Lung (tissue), 12 donors: Measurements from ENCODE around the gene DLG2. TPM values are rescaled to one million over a fixed set of nuclear protein-coding genes. Genes with fewer than 3 reads are reported as not detected.
A peak's percentile ranks its signal among the peaks of the same experiment; 100 is the strongest.

Source experiments
- ATAC-seq: fragments of 200-7000 bp; cut with Tn5 transposase; one replicate; pipeline ENCODE4 v1.9.1; 2020; ENCODE audit warnings: moderate number of reproducible peaks; ENCODE audit not compliant: insufficient read depth, low FRiP score
- DNase-seq, 3 donors: peaks; one replicate each; pipeline ENCODE4 v3.0.0-alpha.2; 2013 to 2017
- H3K27ac ChIP-seq, 2 donors: one replicate each; pipeline ENCODE4 v1.5.1; 2013; ENCODE audit warnings: mild to moderate bottlenecking in 2 of 2, moderate library complexity in 2 of 2, control low read depth in 1 of 2, inconsistent platforms in 1 of 2, low read depth in 1 of 2, low read length in 1 of 2
- H3K27me3 ChIP-seq, 3 donors: one replicate each; pipeline ENCODE4 v1.5.1; 2013; ENCODE audit warnings: low read length in 2 of 3; ENCODE audit not compliant: control insufficient read depth in 3 of 3, insufficient read depth in 3 of 3
- H3K36me3 ChIP-seq, 4 donors: one replicate each; pipeline ENCODE4 v1.5.1; 2013; ENCODE audit warnings: low read length in 4 of 4, mild to moderate bottlenecking in 1 of 4, moderate library complexity in 1 of 4; ENCODE audit not compliant: control insufficient read depth in 4 of 4, insufficient read depth in 4 of 4
- H3K4me1 ChIP-seq, 5 donors: one replicate each; pipeline ENCODE4 v1.5.1; 2013; ENCODE audit warnings: low read length in 5 of 5, mild to moderate bottlenecking in 2 of 5, moderate library complexity in 1 of 5; ENCODE audit not compliant: control insufficient read depth in 5 of 5, insufficient read depth in 5 of 5
- H3K4me3 ChIP-seq: one replicate; pipeline ENCODE4 v1.5.1; 2013; ENCODE audit warnings: mild to moderate bottlenecking, control low read depth, moderate library complexity
- H3K9ac ChIP-seq, 2 donors: one replicate each; pipeline ENCODE4 v1.5.1; 2013; ENCODE audit warnings: low read length in 2 of 2, control low read depth in 1 of 2; ENCODE audit not compliant: insufficient read depth in 1 of 2
- H3K9me3 ChIP-seq, 4 donors: one replicate each; pipeline ENCODE4 v1.5.1; 2013; ENCODE audit warnings: low read length in 3 of 4, mild to moderate bottlenecking in 1 of 4, moderate library complexity in 1 of 4; ENCODE audit not compliant: control insufficient read depth in 4 of 4, insufficient read depth in 3 of 4
- CTCF ChIP-seq: IDR thresholded peaks from 2 replicates; pipeline ENCODE4 v1.5.1; 2012; ENCODE audit warnings: mild to moderate bottlenecking; ENCODE audit errors: control extremely low read depth, extremely low read depth
- WGBS, 2 donors: extraction: QIAGEN DNeasy Blood & Tissue Kit; methylation state at CpG; one replicate each; pipeline ENCODE4 v1.1.7; 2013; 5-methylcytosine and 5-hydroxymethylcytosine counted together
- polyA plus RNA-seq, 2 donors: library from polyadenylated mRNA; stranded (reverse); fragments of 200-250 nt; gene quantifications; one replicate each; pipeline ENCODE4 v1.2.1, GENCODE V29; 2013
- total RNA-seq, 2 donors: library from RNA; depleted of rRNA in 1 of 2; stranded (reverse); fragments of >200 nt in 1 of 2; gene quantifications; one replicate each; pipeline ENCODE4 v1.2.1, GENCODE V29; 2014 to 2021
- donor health status: control.
- donor health status: control.
- donor health status: Bipolar disorder and iron deficiency.
- donor health status: healthy.
- donor health status: DM: yes; HTN: yes; CAD: no.

DLG2 gene
- total and polyA plus RNA-seq, 4 donors: 0.32 to 24.1 (median 5.4) TPM

GRCh38 chr11:83480251-83480650 lies 2146.9 kb downstream of the DLG2 start:
- H3K9ac ChIP-seq: no peak overlapping the region
- DNase-seq: no peak
- H3K4me1 ChIP-seq: peaks cover 0 to 9% (median 0%) of the 10 kb centered on the region in 5 donors
- no peaks in the 10 kb centered on the region for H3K27me3 ChIP-seq
- TF ChIP-seq CTCF: no peak
- ATAC-seq: no peak
- WGBS, 2 donors: 82 to 93% methylated on average over 8 of the region's 8 CpGs
- no peak overlapping the region for H3K27ac ChIP-seq
- H3K4me3 ChIP-seq: no peak overlapping the region
- no peaks in the 10 kb centered on the region for H3K36me3 ChIP-seq
- H3K9me3 ChIP-seq: peaks cover 0 to 1% (median 0%) of the 10 kb centered on the region in 4 donors

GRCh38 chr11:83477772-83478171 lies 2149.4 kb downstream of the DLG2 start:
- Histone ChIP-seq H3K27ac (no peak overlapping the region), H3K36me3 (no peaks in the 10 kb centered on the region), H3K4me3 (no peak overlapping the region), H3K9me3 (no peaks in the 10 kb centered on the region), H3K27me3 (no peaks in the 10 kb centered on the region), H3K9ac (no peak overlapping the region), H3K4me1 (peaks cover 0 to 12% (median 0%) of the 10 kb centered on the region in 5 donors)
- no peak for DNase-seq
- no peak for ATAC-seq
- TF ChIP-seq CTCF: no peak

GRCh38 chr11:83475760-83476159 lies 2151.4 kb downstream of the DLG2 start:
- no peak overlapping the region for H3K4me3 ChIP-seq
- DNase-seq: peak; percentile 20 to 51 (median 46)
- no peaks in the 10 kb centered on the region for H3K9me3 ChIP-seq
- WGBS, 2 donors: 70 to 72% methylated on average over 3 of the region's 3 CpGs
- H3K36me3 ChIP-seq: no peaks in the 10 kb centered on the region
- no peak overlapping the region for H3K27ac ChIP-seq
- TF ChIP-seq CTCF: no peak
- H3K9ac ChIP-seq: no peak overlapping the region
- ATAC-seq: no peak
- peaks cover 0 to 28% (median 3%) of the 10 kb centered on the region in 5 donors for H3K4me1 ChIP-seq
- H3K27me3 ChIP-seq: no peaks in the 10 kb centered on the region

- DNase-seq (no peak), ATAC-seq (no peak)
- H3K36me3 ChIP-seq: no peaks in the 10 kb centered on the region
- peaks cover 0 to 31% (median 3%) of the 10 kb centered on the region in 5 donors for H3K4me1 ChIP-seq
- WGBS, 2 donors: 63 to 70% methylated on average over 3 of the region's 3 CpGs
- no peaks in the 10 kb centered on the region for H3K27me3 ChIP-seq
- no peaks in the 10 kb centered on the region for H3K9me3 ChIP-seq
- H3K27ac ChIP-seq: no peak overlapping the region
- no peak overlapping the region for H3K4me3 ChIP-seq
- no peak overlapping the region for H3K9ac ChIP-seq
- no peak for TF ChIP-seq CTCF
These were observed 2153.4 kb downstream of the DLG2 start for GRCh38 chr11:83473743-83474142.
